Measurements from ENCODE around the gene NAGPA.

The NAGPA gene

DNA sequence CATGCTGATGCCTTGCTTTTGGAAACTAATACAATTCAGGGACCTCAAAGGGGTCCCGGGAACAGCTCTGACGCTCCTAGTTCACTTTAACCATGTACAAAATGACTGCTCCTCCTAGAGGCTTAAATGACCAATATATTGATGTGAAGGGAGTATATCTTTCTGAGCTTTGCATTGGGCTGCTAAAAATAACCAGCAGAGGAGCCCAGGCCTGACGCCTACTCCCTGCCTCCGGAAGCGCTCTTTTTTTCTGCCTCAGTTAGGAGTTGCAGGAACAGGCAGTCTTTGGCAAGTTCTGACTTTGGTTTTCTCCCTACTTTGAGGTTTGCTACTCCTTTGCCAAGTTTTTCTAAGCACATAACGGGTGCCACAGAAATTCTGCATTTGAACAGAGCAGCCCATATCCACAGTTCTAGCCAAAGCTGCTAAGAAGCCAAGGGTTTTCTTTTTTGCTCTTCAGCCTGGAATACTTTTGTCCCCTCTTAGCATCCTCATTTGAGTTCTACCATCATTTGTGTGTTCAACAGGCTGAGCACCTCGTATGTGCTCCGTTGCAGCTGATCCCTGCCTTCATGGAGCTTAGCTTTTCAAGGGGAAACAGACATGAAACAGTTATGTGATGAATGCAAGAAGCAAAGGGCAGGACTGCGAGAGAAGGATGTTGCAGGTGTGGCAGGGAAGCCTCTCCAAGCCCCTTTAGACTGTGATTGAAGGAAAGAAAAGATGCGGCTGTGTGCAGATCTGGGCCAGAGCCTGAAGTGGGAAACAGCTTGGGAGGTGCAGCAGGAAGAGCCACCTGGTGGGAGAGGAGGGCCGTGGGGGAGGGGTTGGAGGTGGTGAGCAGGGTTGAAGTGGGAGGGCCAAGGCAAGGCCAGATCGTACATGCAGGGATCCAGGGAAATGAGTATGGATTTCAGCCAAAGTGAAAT, 2.8 kb upstream of the NAGPA start:
- H3K4me3 ChIP-seq (replicated peaks; ENCODE audit: insufficient read depth, low read length) = no peak overlapping the region
- H3K27ac ChIP-seq (replicated peaks) = no peak overlapping the region
- DNase-seq (ENCODE audit: low read depth in 1 of 2, low spot score in 1 of 2) = no peak
- TF ChIP-seq, protein P1, sequence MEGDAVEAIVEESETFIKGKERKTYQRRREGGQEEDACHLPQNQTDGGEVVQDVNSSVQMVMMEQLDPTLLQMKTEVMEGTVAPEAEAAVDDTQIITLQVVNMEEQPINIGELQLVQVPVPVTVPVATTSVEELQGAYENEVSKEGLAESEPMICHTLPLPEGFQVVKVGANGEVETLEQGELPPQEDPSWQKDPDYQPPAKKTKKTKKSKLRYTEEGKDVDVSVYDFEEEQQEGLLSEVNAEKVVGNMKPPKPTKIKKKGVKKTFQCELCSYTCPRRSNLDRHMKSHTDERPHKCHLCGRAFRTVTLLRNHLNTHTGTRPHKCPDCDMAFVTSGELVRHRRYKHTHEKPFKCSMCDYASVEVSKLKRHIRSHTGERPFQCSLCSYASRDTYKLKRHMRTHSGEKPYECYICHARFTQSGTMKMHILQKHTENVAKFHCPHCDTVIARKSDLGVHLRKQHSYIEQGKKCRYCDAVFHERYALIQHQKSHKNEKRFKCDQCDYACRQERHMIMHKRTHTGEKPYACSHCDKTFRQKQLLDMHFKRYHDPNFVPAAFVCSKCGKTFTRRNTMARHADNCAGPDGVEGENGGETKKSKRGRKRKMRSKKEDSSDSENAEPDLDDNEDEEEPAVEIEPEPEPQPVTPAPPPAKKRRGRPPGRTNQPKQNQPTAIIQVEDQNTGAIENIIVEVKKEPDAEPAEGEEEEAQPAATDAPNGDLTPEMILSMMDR (IDR thresholded peaks at IDR 0.05; ENCODE audit: insufficient read depth, low read length) = no peak
- TF ChIP-seq POLR2AphosphoS5 (IDR thresholded peaks at IDR 0.05; ENCODE audit: low read depth) (no peak), SPI1 (IDR thresholded peaks at IDR 0.05; ENCODE audit: borderline replicate concordance, low read depth) (no peak), GABPA (IDR thresholded peaks at IDR 0.05; ENCODE audit: low read depth) (no peak)
- TF ChIP-seq, protein P2, sequence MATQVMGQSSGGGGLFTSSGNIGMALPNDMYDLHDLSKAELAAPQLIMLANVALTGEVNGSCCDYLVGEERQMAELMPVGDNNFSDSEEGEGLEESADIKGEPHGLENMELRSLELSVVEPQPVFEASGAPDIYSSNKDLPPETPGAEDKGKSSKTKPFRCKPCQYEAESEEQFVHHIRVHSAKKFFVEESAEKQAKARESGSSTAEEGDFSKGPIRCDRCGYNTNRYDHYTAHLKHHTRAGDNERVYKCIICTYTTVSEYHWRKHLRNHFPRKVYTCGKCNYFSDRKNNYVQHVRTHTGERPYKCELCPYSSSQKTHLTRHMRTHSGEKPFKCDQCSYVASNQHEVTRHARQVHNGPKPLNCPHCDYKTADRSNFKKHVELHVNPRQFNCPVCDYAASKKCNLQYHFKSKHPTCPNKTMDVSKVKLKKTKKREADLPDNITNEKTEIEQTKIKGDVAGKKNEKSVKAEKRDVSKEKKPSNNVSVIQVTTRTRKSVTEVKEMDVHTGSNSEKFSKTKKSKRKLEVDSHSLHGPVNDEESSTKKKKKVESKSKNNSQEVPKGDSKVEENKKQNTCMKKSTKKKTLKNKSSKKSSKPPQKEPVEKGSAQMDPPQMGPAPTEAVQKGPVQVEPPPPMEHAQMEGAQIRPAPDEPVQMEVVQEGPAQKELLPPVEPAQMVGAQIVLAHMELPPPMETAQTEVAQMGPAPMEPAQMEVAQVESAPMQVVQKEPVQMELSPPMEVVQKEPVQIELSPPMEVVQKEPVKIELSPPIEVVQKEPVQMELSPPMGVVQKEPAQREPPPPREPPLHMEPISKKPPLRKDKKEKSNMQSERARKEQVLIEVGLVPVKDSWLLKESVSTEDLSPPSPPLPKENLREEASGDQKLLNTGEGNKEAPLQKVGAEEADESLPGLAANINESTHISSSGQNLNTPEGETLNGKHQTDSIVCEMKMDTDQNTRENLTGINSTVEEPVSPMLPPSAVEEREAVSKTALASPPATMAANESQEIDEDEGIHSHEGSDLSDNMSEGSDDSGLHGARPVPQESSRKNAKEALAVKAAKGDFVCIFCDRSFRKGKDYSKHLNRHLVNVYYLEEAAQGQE (IDR thresholded peaks at IDR 0.05; ENCODE audit: insufficient replicate concordance, low read depth) = no peak
- H3K27me3 ChIP-seq (ENCODE audit: insufficient read depth, poor library complexity, severe bottlenecking) = no peaks in the 10 kb centered on the region

DNA sequence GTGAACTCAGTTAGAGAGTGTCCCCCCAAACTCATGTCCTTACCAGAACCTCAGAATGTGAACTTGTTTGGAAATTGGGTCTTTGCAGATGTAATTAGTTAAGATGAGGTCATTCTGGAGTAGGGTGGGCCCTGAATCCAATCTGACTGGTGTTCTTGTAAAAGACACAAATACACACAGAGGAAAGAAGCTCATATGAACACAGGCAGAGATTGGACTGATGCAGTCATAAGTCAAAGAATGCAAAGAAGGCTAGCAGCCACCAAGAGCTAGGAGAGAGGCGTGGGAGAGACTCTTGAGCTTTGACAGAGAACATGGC, 2.1 kb upstream of the NAGPA start:
- Histone ChIP-seq H3K27me3 (ENCODE audit: insufficient read depth, poor library complexity, severe bottlenecking) (no peaks in the 10 kb centered on the region), H3K27ac (replicated peaks) (no peak overlapping the region), H3K4me3 (replicated peaks; ENCODE audit: insufficient read depth, low read length) (no peak overlapping the region)
- no peak for DNase-seq (ENCODE audit: low read depth in 1 of 2, low spot score in 1 of 2)
- TF ChIP-seq, protein P2 (IDR thresholded peaks at IDR 0.05; ENCODE audit: insufficient replicate concordance, low read depth) = no peak
- TF ChIP-seq, protein P1 (IDR thresholded peaks at IDR 0.05; ENCODE audit: insufficient read depth, low read length) = no peak
- TF ChIP-seq POLR2AphosphoS5 (IDR thresholded peaks at IDR 0.05; ENCODE audit: low read depth) (no peak), SPI1 (IDR thresholded peaks at IDR 0.05; ENCODE audit: borderline replicate concordance, low read depth) (no peak), GABPA (IDR thresholded peaks at IDR 0.05; ENCODE audit: low read depth) (no peak)

DNA sequence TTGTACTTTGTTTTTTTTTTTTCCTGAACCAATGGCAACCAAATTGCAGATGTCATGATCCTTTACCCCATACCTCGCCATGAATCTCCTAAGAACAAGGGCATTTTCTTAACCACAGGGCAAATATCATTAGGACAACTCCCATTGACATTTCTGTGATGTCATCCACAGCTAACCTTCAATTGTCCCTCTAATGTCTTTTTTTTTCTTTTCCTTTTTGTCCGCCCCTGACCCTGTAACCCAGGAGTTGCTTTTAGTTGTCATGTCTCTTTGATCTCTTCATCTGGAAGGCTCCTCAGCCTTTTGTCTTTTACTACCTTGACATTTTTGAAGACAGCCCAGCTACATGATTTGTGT, 410 bp upstream of the NAGPA start:
- no peaks in the 10 kb centered on the region for H3K27me3 ChIP-seq (ENCODE audit: insufficient read depth, poor library complexity, severe bottlenecking)
- TF ChIP-seq, protein P2 (IDR thresholded peaks at IDR 0.05; ENCODE audit: insufficient replicate concordance, low read depth) = no peak
- TF ChIP-seq POLR2AphosphoS5 (IDR thresholded peaks at IDR 0.05; ENCODE audit: low read depth) = no peak
- TF ChIP-seq, protein P1 (IDR thresholded peaks at IDR 0.05; ENCODE audit: insufficient read depth, low read length) = no peak
- no peak for TF ChIP-seq GABPA (IDR thresholded peaks at IDR 0.05; ENCODE audit: low read depth)
- TF ChIP-seq SPI1 (IDR thresholded peaks at IDR 0.05; ENCODE audit: borderline replicate concordance, low read depth) = no peak
- H3K27ac ChIP-seq (replicated peaks) = peak overlapping the region; percentile 63
- peak overlapping the region; percentile 99 for H3K4me3 ChIP-seq (replicated peaks; ENCODE audit: insufficient read depth, low read length)
- DNase-seq (ENCODE audit: low read depth in 1 of 2, low spot score in 1 of 2) = no peak
